Keratinocyte (primary cell): ENCODE measurements around the gene PARD3. TPM values are rescaled to one million over a fixed set of nuclear protein-coding genes. Genes with fewer than 3 reads are reported as not detected.

ENCODE experiments used
- DNase-seq: peaks from one replicate; pipeline ENCODE4 v3.0.0-alpha.2; 2011; ENCODE audit warnings: low read depth, missing footprints, low spot score
- FAIRE-seq: peaks from 2 replicates; lab custom pipeline; 2011; peaks lifted over from hg19 to GRCh38; lab: Jason Lieb, UNC
- H2AFZ ChIP-seq: 2 replicates; pipeline ENCODE4 v1.6.0; 2012; ENCODE audit warnings: low read length, control low read depth, inconsistent platforms; ENCODE audit not compliant: control insufficient read depth
- H3K27ac ChIP-seq: 2 replicates; pipeline ENCODE4 v1.5.1; 2011; ENCODE audit warnings: low read length; ENCODE audit not compliant: control insufficient read depth, insufficient read depth
- H3K27me3 ChIP-seq: 3 replicates; pipeline ENCODE4 v1.6.0; 2011; ENCODE audit warnings: low read length; ENCODE audit not compliant: control insufficient read depth, insufficient read depth; ENCODE audit errors: extremely low read depth
- H3K36me3 ChIP-seq, 2 experiments: 2 replicates in 1 of 2; 3 replicates in 1 of 2; pipeline ENCODE4 v1.5.1; 2011; ENCODE audit warnings: low read length in 2 of 2, mild to moderate bottlenecking in 1 of 2; ENCODE audit not compliant: control insufficient read depth in 2 of 2, insufficient read depth in 2 of 2; ENCODE audit errors: extremely low read depth in 1 of 2
- H3K4me1 ChIP-seq: 3 replicates; pipeline ENCODE4 v1.5.1; 2011; ENCODE audit warnings: low read length; ENCODE audit not compliant: control insufficient read depth, insufficient read depth; ENCODE audit errors: extremely low read depth
- H3K4me2 ChIP-seq: 3 replicates; pipeline ENCODE4 v1.6.0; 2011; ENCODE audit warnings: low read depth, low read length; ENCODE audit not compliant: control insufficient read depth, insufficient read depth; ENCODE audit errors: extremely low read depth
- H3K4me3 ChIP-seq, 3 experiments: fragments of 200-600 bp in 1 of 3; sonication (generic) in 1 of 3; 2 replicates in 2 of 3; 3 replicates in 1 of 3; pipeline ENCODE4 v1.5.1; 2011 to 2016; ENCODE audit warnings: low read length in 3 of 3, mild to moderate bottlenecking in 3 of 3, control low read depth in 2 of 3, inconsistent platforms in 1 of 3, low read depth in 1 of 3, mixed read lengths in 1 of 3, mixed run types in 1 of 3, moderate library complexity in 1 of 3; ENCODE audit not compliant: control insufficient read depth in 2 of 3, insufficient read depth in 2 of 3; ENCODE audit errors: extremely low read depth in 1 of 3
- H3K79me2 ChIP-seq: 2 replicates; pipeline ENCODE4 v1.6.0; 2012; ENCODE audit warnings: low read length; ENCODE audit not compliant: control insufficient read depth, insufficient read depth
- H3K9ac ChIP-seq: 3 replicates; pipeline ENCODE4 v1.6.0; 2011; ENCODE audit warnings: low read length; ENCODE audit not compliant: control insufficient read depth, insufficient read depth; ENCODE audit errors: extremely low read depth
- H3K9me1 ChIP-seq: 3 replicates; pipeline ENCODE4 v1.6.0; 2011; ENCODE audit warnings: low read length; ENCODE audit not compliant: control insufficient read depth, insufficient read depth; ENCODE audit errors: extremely low read depth
- H3K9me3 ChIP-seq: 2 replicates; pipeline ENCODE4 v1.5.1; 2012; ENCODE audit warnings: low read depth, low read length; ENCODE audit not compliant: control insufficient read depth
- H4K20me1 ChIP-seq: 3 replicates; pipeline ENCODE4 v1.6.0; 2011; ENCODE audit warnings: low read length; ENCODE audit not compliant: control insufficient read depth, insufficient read depth; ENCODE audit errors: extremely low read depth
- EZH2 ChIP-seq: IDR thresholded peaks from one replicate; pipeline ENCODE4 v1.6.1; 2012; ENCODE audit warnings: inconsistent platforms, mild to moderate bottlenecking, low read length, moderate library complexity
- dilution Hi-C: fragments of 300-500 bp; cut with MboI; formaldehyde crosslinking; loops from one replicate; pipeline ENCODE4 v1.7.0; 2020; ENCODE audit warnings: low sequenced_read_pairs; ENCODE audit not compliant: extremely low pct_ligation_motif_present
- polyA plus RNA-seq, 5 experiments: library from polyadenylated mRNA; depleted of rRNA in 3 of 5; stranded (reverse) in 3 of 5; stranded (forward) in 1 of 5; unstranded in 1 of 5; fragments of >200 nt; gene quantifications; 1 replicate in 1 of 5; 2 replicates in 3 of 5; 3 replicates in 1 of 5; pipeline versions ENCODE4 v1.2.1 to v1.2.3, GENCODE V29; 2011 to 2012; ENCODE audit warnings: missing spikeins in 2 of 5, low read depth in 1 of 5, low replicate concordance in 1 of 5
- TF ChIP-seq, protein P1 (sequence below), 3 experiments: IDR thresholded peaks in 1 of 3; conservative IDR thresholded peaks in 1 of 3; optimal IDR thresholded peaks in 1 of 3; 2 replicates in 2 of 3; 3 replicates in 1 of 3; pipeline versions ENCODE3 to v1.5.1; 2011; ENCODE audit warnings: low read length in 3 of 3, mild to moderate bottlenecking in 3 of 3, moderate library complexity in 2 of 3, control low read depth in 1 of 3, inconsistent platforms in 1 of 3; ENCODE audit not compliant: insufficient read depth in 2 of 3; ENCODE audit errors: extremely low read depth in 1 of 3

PARD3 gene
- polyA plus RNA-seq, 1 donor (not counting 4 experiments of a cell fraction or from before 2014, with no cell fraction given): 46.4 TPM

GRCh38 chr10:34551295-34551694, 263.8 kb downstream of the PARD3 start:
- H3K9me3 ChIP-seq: no peaks in the 10 kb centered on the region
- H3K36me3 ChIP-seq: no peaks in the 10 kb centered on the region
- TF ChIP-seq, protein P1, sequence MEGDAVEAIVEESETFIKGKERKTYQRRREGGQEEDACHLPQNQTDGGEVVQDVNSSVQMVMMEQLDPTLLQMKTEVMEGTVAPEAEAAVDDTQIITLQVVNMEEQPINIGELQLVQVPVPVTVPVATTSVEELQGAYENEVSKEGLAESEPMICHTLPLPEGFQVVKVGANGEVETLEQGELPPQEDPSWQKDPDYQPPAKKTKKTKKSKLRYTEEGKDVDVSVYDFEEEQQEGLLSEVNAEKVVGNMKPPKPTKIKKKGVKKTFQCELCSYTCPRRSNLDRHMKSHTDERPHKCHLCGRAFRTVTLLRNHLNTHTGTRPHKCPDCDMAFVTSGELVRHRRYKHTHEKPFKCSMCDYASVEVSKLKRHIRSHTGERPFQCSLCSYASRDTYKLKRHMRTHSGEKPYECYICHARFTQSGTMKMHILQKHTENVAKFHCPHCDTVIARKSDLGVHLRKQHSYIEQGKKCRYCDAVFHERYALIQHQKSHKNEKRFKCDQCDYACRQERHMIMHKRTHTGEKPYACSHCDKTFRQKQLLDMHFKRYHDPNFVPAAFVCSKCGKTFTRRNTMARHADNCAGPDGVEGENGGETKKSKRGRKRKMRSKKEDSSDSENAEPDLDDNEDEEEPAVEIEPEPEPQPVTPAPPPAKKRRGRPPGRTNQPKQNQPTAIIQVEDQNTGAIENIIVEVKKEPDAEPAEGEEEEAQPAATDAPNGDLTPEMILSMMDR (optimal IDR thresholded peaks at IDR 0.05 in 1 of 3, IDR thresholded peaks at IDR 0.05 in 1 of 3, conservative IDR thresholded peaks at IDR 0.05 in 1 of 3; ENCODE audit: extremely low read depth in 1 of 3, insufficient read depth in 2 of 3, low read length in 3 of 3): no peak
- TF ChIP-seq EZH2: no peak
- H3K9ac ChIP-seq: no peak overlapping the region
- no peaks in the 10 kb centered on the region for H3K9me1 ChIP-seq
- FAIRE-seq: no peak
- peaks cover 17% of the 10 kb centered on the region for H3K79me2 ChIP-seq
- H3K27ac ChIP-seq: no peak overlapping the region
- H3K4me1 ChIP-seq: no peaks in the 10 kb centered on the region
- H3K4me2 ChIP-seq: no peak overlapping the region
- no peak for DNase-seq
- dilution Hi-C loops: no loop called here
- no peak overlapping the region for H3K4me3 ChIP-seq
- no peaks in the 10 kb centered on the region for H4K20me1 ChIP-seq
- no peak overlapping the region for H2AFZ ChIP-seq
- no peaks in the 10 kb centered on the region for H3K27me3 ChIP-seq

DNA sequence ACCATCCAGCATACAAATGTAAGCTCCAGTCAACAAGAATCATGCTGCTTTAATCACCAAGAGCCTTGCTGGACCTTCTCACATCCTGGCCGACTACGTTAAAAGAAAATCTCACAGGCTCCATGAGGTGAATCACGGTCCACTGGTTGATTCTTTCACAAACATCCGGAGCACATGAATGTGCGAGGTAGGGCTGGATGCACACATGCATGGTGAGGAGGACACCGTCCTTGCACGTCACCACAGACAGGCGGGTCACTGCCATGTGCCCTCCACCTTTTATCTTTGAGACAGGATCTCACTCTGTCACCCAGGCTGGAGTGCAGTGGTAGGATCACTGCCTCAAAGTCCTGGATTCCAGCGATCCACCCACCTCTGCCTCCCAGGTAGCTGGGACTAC, 265.1 kb downstream of the PARD3 start:
- DNase-seq (no peak), FAIRE-seq (no peak)
- dilution Hi-C loops: no loop called here
- no peak overlapping the region for H3K4me3 ChIP-seq
- H3K4me2 ChIP-seq: no peak overlapping the region
- peaks cover 16% of the 10 kb centered on the region for H3K79me2 ChIP-seq
- no peaks in the 10 kb centered on the region for H3K27me3 ChIP-seq
- no peak for TF ChIP-seq EZH2
- TF ChIP-seq, protein P1 (optimal IDR thresholded peaks at IDR 0.05 in 1 of 3, IDR thresholded peaks at IDR 0.05 in 1 of 3, conservative IDR thresholded peaks at IDR 0.05 in 1 of 3; ENCODE audit: extremely low read depth in 1 of 3, insufficient read depth in 2 of 3, low read length in 3 of 3): no peak
- no peak overlapping the region for H3K9ac ChIP-seq
- H3K36me3 ChIP-seq: no peaks in the 10 kb centered on the region
- H3K9me1 ChIP-seq: no peaks in the 10 kb centered on the region
- H2AFZ ChIP-seq: no peak overlapping the region
- no peaks in the 10 kb centered on the region for H3K9me3 ChIP-seq
- no peaks in the 10 kb centered on the region for H3K4me1 ChIP-seq
- no peak overlapping the region for H3K27ac ChIP-seq
- no peaks in the 10 kb centered on the region for H4K20me1 ChIP-seq
